Measurements from ENCODE around the gene SND1.

Gene SND1

DNA sequence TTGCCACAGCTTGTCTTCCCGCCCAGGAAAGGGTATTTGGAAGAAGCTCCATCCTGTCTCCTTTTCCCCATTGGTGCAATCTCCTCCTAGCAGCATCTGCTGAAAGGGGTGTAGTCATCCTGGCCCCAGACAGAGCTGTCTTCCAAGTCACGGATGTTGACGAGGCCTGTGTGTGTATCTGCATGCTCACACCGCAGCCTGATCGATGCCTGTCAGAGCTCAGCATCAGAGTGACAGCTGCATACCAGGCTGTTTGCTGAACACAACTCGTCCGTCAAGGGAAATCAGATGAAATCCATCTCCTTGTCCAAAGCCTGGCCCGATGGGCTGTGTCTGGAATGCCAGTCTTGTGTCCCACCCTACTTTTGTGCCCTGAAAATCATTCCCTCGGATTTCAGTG is 400.4 kb downstream of the SND1 start:
- Histone ChIP-seq H3K27me3 (replicated peaks; ENCODE audit: control insufficient read depth, insufficient read depth, low read length) (no peaks in the 10 kb centered on the region), H3K4me3 (replicated peaks; ENCODE audit: low read depth, low read length) (no peak overlapping the region), H3K36me3 (ENCODE audit: control insufficient read depth, insufficient read depth, low read length) (peaks cover 14% of the 10 kb centered on the region)
- no peak for DNase-seq (ENCODE audit: extremely low read depth, insufficient read length)
- TF ChIP-seq, protein P1, sequence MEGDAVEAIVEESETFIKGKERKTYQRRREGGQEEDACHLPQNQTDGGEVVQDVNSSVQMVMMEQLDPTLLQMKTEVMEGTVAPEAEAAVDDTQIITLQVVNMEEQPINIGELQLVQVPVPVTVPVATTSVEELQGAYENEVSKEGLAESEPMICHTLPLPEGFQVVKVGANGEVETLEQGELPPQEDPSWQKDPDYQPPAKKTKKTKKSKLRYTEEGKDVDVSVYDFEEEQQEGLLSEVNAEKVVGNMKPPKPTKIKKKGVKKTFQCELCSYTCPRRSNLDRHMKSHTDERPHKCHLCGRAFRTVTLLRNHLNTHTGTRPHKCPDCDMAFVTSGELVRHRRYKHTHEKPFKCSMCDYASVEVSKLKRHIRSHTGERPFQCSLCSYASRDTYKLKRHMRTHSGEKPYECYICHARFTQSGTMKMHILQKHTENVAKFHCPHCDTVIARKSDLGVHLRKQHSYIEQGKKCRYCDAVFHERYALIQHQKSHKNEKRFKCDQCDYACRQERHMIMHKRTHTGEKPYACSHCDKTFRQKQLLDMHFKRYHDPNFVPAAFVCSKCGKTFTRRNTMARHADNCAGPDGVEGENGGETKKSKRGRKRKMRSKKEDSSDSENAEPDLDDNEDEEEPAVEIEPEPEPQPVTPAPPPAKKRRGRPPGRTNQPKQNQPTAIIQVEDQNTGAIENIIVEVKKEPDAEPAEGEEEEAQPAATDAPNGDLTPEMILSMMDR (IDR thresholded peaks at IDR 0.05; ENCODE audit: insufficient read depth, low read length, poor library complexity, severe bottlenecking) = no peak

DNA sequence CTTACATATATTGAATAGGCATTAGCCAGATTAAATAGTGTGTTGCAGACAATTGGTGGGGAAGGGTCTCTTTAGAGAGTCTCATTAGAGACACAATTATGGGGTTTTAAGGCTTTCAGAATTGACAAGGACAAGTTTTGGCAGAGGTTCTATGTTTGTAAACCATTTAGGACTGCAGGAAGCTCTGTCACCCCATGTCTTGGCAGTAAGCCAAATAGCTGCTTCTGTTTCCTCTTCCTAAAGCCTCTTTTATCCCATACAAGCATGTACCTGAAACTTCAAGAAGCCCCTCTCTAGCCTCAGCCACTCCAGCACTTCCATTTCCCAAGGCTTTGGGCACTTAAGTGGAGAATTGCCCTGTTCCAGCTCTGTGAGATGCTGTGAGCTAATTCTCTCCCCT is 401.0 kb downstream of the SND1 start:
- H3K27me3 ChIP-seq (replicated peaks; ENCODE audit: control insufficient read depth, insufficient read depth, low read length) = no peaks in the 10 kb centered on the region
- no peak for DNase-seq (ENCODE audit: extremely low read depth, insufficient read length)
- no peak overlapping the region for H3K4me3 ChIP-seq (replicated peaks; ENCODE audit: low read depth, low read length)
- TF ChIP-seq, protein P1 (IDR thresholded peaks at IDR 0.05; ENCODE audit: insufficient read depth, low read length, poor library complexity, severe bottlenecking) = no peak
- peaks cover 14% of the 10 kb centered on the region for H3K36me3 ChIP-seq (ENCODE audit: control insufficient read depth, insufficient read depth, low read length)

DNA sequence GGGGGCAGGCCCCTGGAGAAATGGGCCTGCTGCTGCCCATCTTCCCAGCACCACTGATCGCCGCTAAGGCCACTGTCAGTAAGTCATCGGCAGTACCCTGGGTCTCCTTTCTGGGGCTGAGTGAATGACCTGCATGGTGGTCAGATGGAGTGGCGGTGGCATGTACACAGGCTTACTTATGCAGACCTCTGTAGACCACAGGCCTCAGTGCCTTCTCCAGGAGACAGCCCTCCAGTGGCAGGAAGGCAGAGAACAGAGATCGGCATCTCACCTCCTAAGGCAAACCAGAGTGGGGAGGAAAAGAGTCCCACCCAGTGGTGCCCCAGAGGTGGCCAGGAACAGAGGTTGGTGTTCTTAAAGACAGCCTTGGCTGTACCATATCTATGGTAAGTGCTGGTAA is 402.0 kb downstream of the SND1 start:
- Histone ChIP-seq H3K27me3 (replicated peaks; ENCODE audit: control insufficient read depth, insufficient read depth, low read length) (no peaks in the 10 kb centered on the region), H3K36me3 (ENCODE audit: control insufficient read depth, insufficient read depth, low read length) (peaks cover 16% of the 10 kb centered on the region), H3K4me3 (replicated peaks; ENCODE audit: low read depth, low read length) (no peak overlapping the region)
- no peak for DNase-seq (ENCODE audit: extremely low read depth, insufficient read length)
- TF ChIP-seq, protein P1 (IDR thresholded peaks at IDR 0.05; ENCODE audit: insufficient read depth, low read length, poor library complexity, severe bottlenecking) = no peak

DNA sequence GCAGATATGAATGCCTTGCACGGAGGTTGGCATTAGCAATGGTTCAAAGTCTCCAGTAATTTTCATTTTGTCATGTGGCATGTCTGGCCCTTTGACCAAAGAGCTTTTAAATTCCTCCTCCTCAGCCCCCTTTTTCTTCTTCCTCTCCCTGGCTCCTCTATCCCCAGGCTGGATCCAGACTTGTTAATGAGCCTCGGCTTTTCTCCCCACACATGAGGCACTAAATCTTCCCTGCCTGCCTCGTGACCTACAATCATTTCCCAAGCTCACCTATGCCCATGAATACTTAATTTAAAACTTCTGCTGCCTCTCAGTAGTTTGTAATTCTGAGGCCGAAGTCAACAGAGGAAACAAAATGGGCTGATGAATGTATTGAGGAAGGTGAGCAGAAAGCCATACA is 402.5 kb downstream of the SND1 start:
- TF ChIP-seq, protein P1 (IDR thresholded peaks at IDR 0.05; ENCODE audit: insufficient read depth, low read length, poor library complexity, severe bottlenecking) = no peak
- Histone ChIP-seq H3K36me3 (ENCODE audit: control insufficient read depth, insufficient read depth, low read length) (peaks cover 19% of the 10 kb centered on the region), H3K27me3 (replicated peaks; ENCODE audit: control insufficient read depth, insufficient read depth, low read length) (no peaks in the 10 kb centered on the region), H3K4me3 (replicated peaks; ENCODE audit: low read depth, low read length) (no peak overlapping the region)
- no peak for DNase-seq (ENCODE audit: extremely low read depth, insufficient read length)

DNA sequence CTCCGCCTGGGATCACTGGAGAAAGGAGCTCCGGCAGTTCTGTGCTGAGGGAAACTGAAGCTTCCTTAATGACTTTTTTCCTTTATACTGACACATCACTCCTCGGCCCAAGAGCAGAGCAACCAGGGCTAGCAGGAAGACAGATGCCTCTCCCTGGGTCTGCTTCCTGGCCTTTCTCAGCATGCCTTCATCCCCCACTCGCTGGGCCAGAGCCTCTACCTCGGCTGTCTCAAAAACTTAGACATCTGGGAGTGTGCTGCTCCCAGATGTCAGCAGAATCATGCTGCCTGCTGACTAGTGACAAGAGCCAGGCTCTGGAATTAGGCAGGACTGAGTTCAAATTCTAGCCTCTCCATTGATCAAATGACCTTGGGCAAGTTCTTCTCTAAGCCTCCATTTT is 403.6 kb downstream of the SND1 start:
- peaks cover 22% of the 10 kb centered on the region for H3K36me3 ChIP-seq (ENCODE audit: control insufficient read depth, insufficient read depth, low read length)
- no peaks in the 10 kb centered on the region for H3K27me3 ChIP-seq (replicated peaks; ENCODE audit: control insufficient read depth, insufficient read depth, low read length)
- no peak overlapping the region for H3K4me3 ChIP-seq (replicated peaks; ENCODE audit: low read depth, low read length)
- TF ChIP-seq, protein P1 (IDR thresholded peaks at IDR 0.05; ENCODE audit: insufficient read depth, low read length, poor library complexity, severe bottlenecking) = no peak
- DNase-seq (ENCODE audit: extremely low read depth, insufficient read length) = no peak

DNA sequence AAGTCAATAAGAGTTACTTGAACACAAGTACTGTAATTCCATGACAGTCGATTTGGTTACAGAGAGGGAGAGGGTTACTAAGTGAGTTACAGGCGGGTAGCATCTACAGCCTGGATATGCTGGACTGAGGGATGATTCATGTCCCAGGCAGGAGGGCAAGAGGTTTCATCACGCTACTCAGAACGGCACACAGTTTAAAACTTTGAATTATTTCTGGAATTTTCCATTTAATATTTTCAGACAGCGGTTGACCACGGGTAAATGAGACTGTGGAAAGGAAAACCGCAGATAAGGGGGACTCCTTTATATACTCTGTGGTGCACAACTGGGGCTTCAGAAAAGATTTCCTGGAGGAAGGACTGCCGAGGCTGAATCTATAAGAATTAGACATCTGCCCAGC is 404.9 kb downstream of the SND1 start:
- peaks cover 24% of the 10 kb centered on the region for H3K36me3 ChIP-seq (ENCODE audit: control insufficient read depth, insufficient read depth, low read length)
- TF ChIP-seq, protein P1 (IDR thresholded peaks at IDR 0.05; ENCODE audit: insufficient read depth, low read length, poor library complexity, severe bottlenecking) = no peak
- H3K27me3 ChIP-seq (replicated peaks; ENCODE audit: control insufficient read depth, insufficient read depth, low read length) = no peaks in the 10 kb centered on the region
- DNase-seq (ENCODE audit: extremely low read depth, insufficient read length) = no peak
- no peak overlapping the region for H3K4me3 ChIP-seq (replicated peaks; ENCODE audit: low read depth, low read length)
